RWPE2 (cell line): Measurements from ENCODE around the gene NDFIP2.

Experiments used
- ATAC-seq: fragments of 200-7000 bp; cut with Tn5 transposase; 3 replicates; pipeline ENCODE4 v1.9.1; 2021; ENCODE audit warnings: low read depth
- DNase-seq: peaks from one replicate; pipeline ENCODE4 v3.0.0-alpha.2; 2020; ENCODE audit warnings: low spot score
- H3K27ac ChIP-seq: fragments of 450-650 bp; 2 replicates; pipeline ENCODE4 v1.5.1; 2017; ENCODE audit warnings: mild to moderate bottlenecking; ENCODE audit not compliant: poor library complexity, severe bottlenecking
- H3K27me3 ChIP-seq: fragments of 250-450 bp; sonication (Bioruptor Pico); 2 replicates; pipeline ENCODE4 v1.5.1; 2021; ENCODE audit warnings: mild to moderate bottlenecking, moderate library complexity; ENCODE audit not compliant: insufficient read depth, poor library complexity, severe bottlenecking
- H3K36me3 ChIP-seq: fragments of 250-450 bp; sonication (Bioruptor Pico); 2 replicates; pipeline ENCODE4 v1.5.1; 2020; ENCODE audit warnings: low read depth, mild to moderate bottlenecking, moderate library complexity
- H3K4me1 ChIP-seq: fragments of 250-450 bp; sonication (Bioruptor Pico); 2 replicates; pipeline ENCODE4 v1.5.1; 2021; ENCODE audit warnings: mild to moderate bottlenecking, moderate library complexity; ENCODE audit not compliant: insufficient read depth, poor library complexity, severe bottlenecking
- H3K4me3 ChIP-seq: fragments of 250-450 bp; sonication (Bioruptor Pico); 2 replicates; pipeline ENCODE4 v1.5.1; 2021; ENCODE audit warnings: mild to moderate bottlenecking, moderate library complexity; ENCODE audit not compliant: severe bottlenecking
- H3K9me3 ChIP-seq: fragments of 250-450 bp; sonication (Bioruptor Pico); 2 replicates; pipeline ENCODE4 v1.5.1; 2021; ENCODE audit warnings: mild to moderate bottlenecking, moderate library complexity; ENCODE audit not compliant: severe bottlenecking
- TF ChIP-seq, protein P1 (sequence below): fragments of 450-650 bp; IDR thresholded peaks from one replicate; pipeline ENCODE4 v1.5.1; 2017; ENCODE audit warnings: mild to moderate bottlenecking, moderate library complexity; ENCODE audit not compliant: poor library complexity, severe bottlenecking

The NDFIP2 gene

DNA sequence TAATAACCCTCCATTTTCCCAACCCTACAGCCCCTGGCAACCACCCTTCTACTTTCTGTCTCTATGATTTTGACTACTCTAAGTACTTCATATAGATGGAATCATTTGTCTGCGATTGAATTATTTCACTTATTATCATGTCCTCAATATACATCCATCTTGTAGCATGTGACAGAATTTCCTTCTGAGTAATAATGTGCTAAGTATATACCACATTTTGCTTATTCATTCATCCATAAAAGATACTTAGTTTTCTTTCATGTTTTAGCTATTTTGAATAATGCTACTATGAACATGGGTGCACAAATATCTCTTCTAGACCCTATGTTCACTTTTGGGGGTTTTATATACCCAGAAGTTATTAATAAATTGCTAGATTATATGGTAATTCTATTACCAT lies 17.4 kb upstream of the NDFIP2 start:
- TF ChIP-seq, protein P1, sequence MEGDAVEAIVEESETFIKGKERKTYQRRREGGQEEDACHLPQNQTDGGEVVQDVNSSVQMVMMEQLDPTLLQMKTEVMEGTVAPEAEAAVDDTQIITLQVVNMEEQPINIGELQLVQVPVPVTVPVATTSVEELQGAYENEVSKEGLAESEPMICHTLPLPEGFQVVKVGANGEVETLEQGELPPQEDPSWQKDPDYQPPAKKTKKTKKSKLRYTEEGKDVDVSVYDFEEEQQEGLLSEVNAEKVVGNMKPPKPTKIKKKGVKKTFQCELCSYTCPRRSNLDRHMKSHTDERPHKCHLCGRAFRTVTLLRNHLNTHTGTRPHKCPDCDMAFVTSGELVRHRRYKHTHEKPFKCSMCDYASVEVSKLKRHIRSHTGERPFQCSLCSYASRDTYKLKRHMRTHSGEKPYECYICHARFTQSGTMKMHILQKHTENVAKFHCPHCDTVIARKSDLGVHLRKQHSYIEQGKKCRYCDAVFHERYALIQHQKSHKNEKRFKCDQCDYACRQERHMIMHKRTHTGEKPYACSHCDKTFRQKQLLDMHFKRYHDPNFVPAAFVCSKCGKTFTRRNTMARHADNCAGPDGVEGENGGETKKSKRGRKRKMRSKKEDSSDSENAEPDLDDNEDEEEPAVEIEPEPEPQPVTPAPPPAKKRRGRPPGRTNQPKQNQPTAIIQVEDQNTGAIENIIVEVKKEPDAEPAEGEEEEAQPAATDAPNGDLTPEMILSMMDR: no peak
- Histone ChIP-seq H3K27me3 (no peaks in the 10 kb centered on the region), H3K9me3 (no peaks in the 10 kb centered on the region), H3K4me1 (no peaks in the 10 kb centered on the region), H3K4me3 (no peak overlapping the region), H3K36me3 (no peaks in the 10 kb centered on the region), H3K27ac (no peak overlapping the region)
- DNase-seq: no peak
- ATAC-seq: no peak

DNA sequence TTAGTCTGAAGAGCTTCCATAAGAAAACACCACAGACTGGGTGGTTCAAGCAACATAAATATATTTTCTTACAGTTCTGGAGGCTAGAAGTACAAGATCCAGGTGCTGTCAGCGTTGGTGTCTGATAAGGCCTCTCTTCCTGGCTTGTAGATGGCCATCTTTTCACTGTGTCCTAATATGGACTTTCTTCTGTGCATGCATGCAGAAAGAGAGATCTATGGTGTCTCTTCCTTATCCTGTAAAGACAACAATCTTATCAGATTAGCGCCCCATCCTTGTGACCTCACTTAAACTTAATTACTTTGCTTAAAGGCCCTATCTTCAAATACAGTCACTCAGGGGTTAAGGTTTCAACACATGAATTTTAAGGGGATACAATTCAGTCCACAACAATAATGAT lies 14.1 kb upstream of the NDFIP2 start:
- ATAC-seq (no peak), DNase-seq (no peak)
- no peaks in the 10 kb centered on the region for H3K9me3 ChIP-seq
- TF ChIP-seq, protein P1: no peak
- no peaks in the 10 kb centered on the region for H3K27me3 ChIP-seq
- no peaks in the 10 kb centered on the region for H3K36me3 ChIP-seq
- no peaks in the 10 kb centered on the region for H3K4me1 ChIP-seq
- no peak overlapping the region for H3K27ac ChIP-seq
- no peak overlapping the region for H3K4me3 ChIP-seq

DNA sequence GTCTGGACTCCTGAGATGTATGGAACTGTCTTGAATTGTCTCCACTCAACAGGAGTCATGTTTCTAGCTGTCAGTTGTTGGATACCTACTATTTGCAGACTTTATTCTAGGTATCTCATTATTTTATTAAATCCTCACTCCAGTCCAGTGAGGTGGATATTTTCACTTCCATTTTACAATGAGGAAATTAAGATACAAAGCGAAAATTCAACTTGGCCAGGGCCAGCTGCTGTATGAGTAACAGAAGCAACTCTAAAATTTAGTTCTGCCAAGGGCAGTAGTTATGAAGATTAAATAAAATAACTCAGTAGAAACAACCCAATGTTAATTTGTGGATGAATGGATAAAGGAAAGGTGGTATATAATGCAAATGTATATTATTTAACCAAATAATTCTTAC lies 12.6 kb upstream of the NDFIP2 start:
- Histone ChIP-seq H3K36me3 (no peaks in the 10 kb centered on the region), H3K4me1 (no peaks in the 10 kb centered on the region), H3K27ac (no peak overlapping the region), H3K9me3 (no peaks in the 10 kb centered on the region), H3K27me3 (no peaks in the 10 kb centered on the region), H3K4me3 (no peak overlapping the region)
- ATAC-seq (no peak), DNase-seq (no peak)
- TF ChIP-seq, protein P1: no peak

DNA sequence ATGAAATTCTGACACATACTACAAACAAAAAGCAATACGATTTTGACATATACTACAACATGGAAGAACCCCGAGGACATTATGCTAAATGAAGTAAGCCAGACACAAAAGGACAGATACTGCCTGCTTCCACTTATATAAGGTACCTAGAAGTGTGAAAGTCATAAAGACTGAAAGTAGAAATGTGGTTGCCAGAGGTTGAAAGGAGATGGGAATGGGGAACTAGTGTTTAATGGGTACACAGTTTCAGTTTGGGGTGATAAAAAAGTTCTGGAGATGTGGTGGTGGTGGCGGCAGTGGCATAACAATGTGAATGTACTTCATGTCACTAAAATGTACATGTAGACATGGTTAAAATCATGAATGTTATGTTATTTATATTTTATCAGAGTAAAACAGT lies 12.1 kb upstream of the NDFIP2 start:
- Histone ChIP-seq H3K36me3 (no peaks in the 10 kb centered on the region), H3K9me3 (no peaks in the 10 kb centered on the region), H3K27me3 (no peaks in the 10 kb centered on the region), H3K4me3 (no peak overlapping the region), H3K27ac (no peak overlapping the region), H3K4me1 (no peaks in the 10 kb centered on the region)
- DNase-seq (no peak), ATAC-seq (no peak)
- TF ChIP-seq, protein P1: no peak

DNA sequence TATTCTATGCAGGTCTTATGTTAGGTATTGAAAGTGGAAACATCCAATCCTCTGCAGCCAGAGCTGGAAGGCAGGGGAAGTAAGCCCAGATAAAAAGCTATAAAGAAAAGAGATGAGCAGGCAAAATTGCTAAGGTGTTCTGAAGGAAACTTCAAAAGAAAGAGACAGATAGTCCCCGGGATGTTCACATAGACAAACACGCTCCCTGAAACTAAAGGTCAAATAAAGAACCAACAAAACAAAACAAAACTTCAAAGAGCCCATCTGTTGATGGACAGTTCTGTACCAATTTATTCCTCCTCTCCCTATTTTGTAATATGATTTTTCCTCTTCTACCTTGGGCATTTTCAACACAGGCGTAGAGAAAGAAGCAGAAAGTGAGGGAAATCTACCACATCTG lies 11.3 kb upstream of the NDFIP2 start:
- Histone ChIP-seq H3K4me1 (no peaks in the 10 kb centered on the region), H3K36me3 (no peaks in the 10 kb centered on the region), H3K9me3 (no peaks in the 10 kb centered on the region), H3K27me3 (no peaks in the 10 kb centered on the region), H3K4me3 (no peak overlapping the region), H3K27ac (no peak overlapping the region)
- DNase-seq (no peak), ATAC-seq (no peak)
- TF ChIP-seq, protein P1: no peak
